Spleen (tissue), 11 donors: Measurements from ENCODE around the gene JSRP1. TPM values are rescaled to one million over a fixed set of nuclear protein-coding genes. Genes with fewer than 3 reads are reported as not detected.

Experiments
- DNase-seq: peaks from one replicate; pipeline ENCODE4 v3.0.0-alpha.2; 2020
- H3K27ac ChIP-seq, 8 donors: fragments of 200-600 bp; sonication (generic) in 7 of 8; 1 replicate in 4 of 8; 2 replicates in 4 of 8; pipeline versions ENCODE4 v1.5.0 to v1.8.0; 2016 to 2021; ENCODE audit warnings: inconsistent platforms in 4 of 8, mild to moderate bottlenecking in 4 of 8, moderate library complexity in 1 of 8
- H3K27me3 ChIP-seq, 7 donors: fragments of 200-600 bp; sonication (generic) in 6 of 7; replicated peaks in 1 of 7; 1 replicate in 4 of 7; 2 replicates in 3 of 7; pipeline versions ENCODE4 v1.5.0 to v1.8.0; 2016 to 2021; ENCODE audit warnings: inconsistent platforms in 3 of 7, mild to moderate bottlenecking in 1 of 7
- H3K36me3 ChIP-seq, 6 donors: fragments of 200-600 bp; sonication (generic) in 5 of 6; 1 replicate in 4 of 6; 2 replicates in 2 of 6; pipeline versions ENCODE4 v1.5.0 to v1.8.0; 2016 to 2021; ENCODE audit warnings: inconsistent platforms in 2 of 6
- H3K4me1 ChIP-seq, 6 donors: fragments of 200-600 bp; sonication (generic) in 5 of 6; 1 replicate in 3 of 6; 2 replicates in 3 of 6; pipeline versions ENCODE4 v1.5.0 to v1.8.0; 2016 to 2021; ENCODE audit warnings: inconsistent platforms in 3 of 6
- H3K4me3 ChIP-seq, 8 donors: fragments of 200-600 bp; sonication (generic) in 7 of 8; 1 replicate in 4 of 8; 2 replicates in 4 of 8; pipeline versions ENCODE4 v1.5.0 to v1.8.0; 2016 to 2021; ENCODE audit warnings: inconsistent platforms in 4 of 8, mild to moderate bottlenecking in 4 of 8, moderate library complexity in 2 of 8
- H3K9me3 ChIP-seq, 8 donors: fragments of 200-600 bp; sonication (generic) in 7 of 8; 1 replicate in 4 of 8; 2 replicates in 4 of 8; pipeline versions ENCODE4 v1.5.0 to v1.8.0; 2016 to 2021; ENCODE audit warnings: inconsistent platforms in 4 of 8
- CTCF ChIP-seq, 11 experiments: fragments of 200-600 bp in 7 of 11; fragments of 450-650 bp in 4 of 11; sonication (generic) in 4 of 11; IDR thresholded peaks in 8 of 11; conservative IDR thresholded peaks in 3 of 11; 1 replicate in 7 of 11; 2 replicates in 4 of 11; pipeline versions ENCODE4 v1.4.0 to v1.8.0; 2016 to 2021; ENCODE audit warnings: antibody characterized with exemption in 11 of 11, inconsistent platforms in 4 of 11, mild to moderate bottlenecking in 1 of 11
- POLR2A ChIP-seq, 3 donors: fragments of 450-650 bp; IDR thresholded peaks; one replicate each; pipeline ENCODE4 v1.5.1; 2017; ENCODE audit warnings: antibody characterized with exemption in 3 of 3, mild to moderate bottlenecking in 1 of 3
- POLR2AphosphoS5 ChIP-seq, 3 donors: sonication (generic); formaldehyde crosslinking; IDR thresholded peaks; one replicate each; pipeline ENCODE4 v1.5.1; 2017; ENCODE audit warnings: antibody characterized with exemption in 3 of 3
- WGBS, 5 donors: extraction: QIAGEN DNeasy Blood & Tissue Kit in 3 of 5; methylation state at CpG; one replicate each; pipeline versions ENCODE4 v1.1.5 to v1.1.7; 2013 to 2018; 5-methylcytosine and 5-hydroxymethylcytosine counted together
- intact Hi-C: fragments of 100-400 bp; cut with DNase I; formaldehyde crosslinking; loops from one replicate; pipeline ENCODE4 v1.15.0; 2023; ENCODE audit warnings: low total_unique reads
- polyA plus RNA-seq, 3 donors: library from polyadenylated mRNA; stranded (reverse); fragments of 200-250 nt; gene quantifications; one replicate each; pipeline ENCODE4 v1.2.1, GENCODE V29; 2013
- total RNA-seq, 7 donors: library from RNA; depleted of rRNA in 3 of 7; stranded (reverse); fragments of >200 nt in 3 of 7; fragmentation: NEBNext Ultra II Directional in 4 of 7; extraction: Animal tissue kit (Norgen Biotek cat#: 25700) in 4 of 7; gene quantifications; one replicate each; pipeline versions ENCODE4 v1.1.0 to v1.2.1, GENCODE V29; 2016 to 2021
- donor health status: healthy with polysubstance abuse.
- donor health status: DM: no; HTN: no; CAD: no; lungs with moderate emphysema.
- donor health status: DM: no; HTN: no; CAD: no.
- donor health status: Bipolar disorder and iron deficiency.
- donor health status: healthy.
- donor health status: DM: no; HTN: no; CAD: no.
- donor health status: DM: yes; HTN: yes; CAD: no.

Gene JSRP1
- total and polyA plus RNA-seq, 10 donors = 1.2 to 4.8 (median 3.1) TPM

GRCh38 chr19:2234996-2235380 lies 21.2 kb downstream of the JSRP1 start:
- Histone ChIP-seq H3K9me3 (no peaks in the 10 kb centered on the region), H3K27ac (peak overlapping the region in 6 of 8 donors; percentile 96 to 100 (median 99)), H3K4me1 (peaks cover 34 to 82% (median 56%) of the 10 kb centered on the region in 6 donors), H3K4me3 (peak overlapping the region; percentile 74 to 98 (median 94)), H3K27me3 (no peaks in the 10 kb centered on the region), H3K36me3 (peaks cover 0 to 45% (median 32%) of the 10 kb centered on the region in 6 donors)
- intact Hi-C loops = loop anchor here (5.0 to 10.0 kb wide), 2 partner anchors 70 to 157 kb away; partner anchors contain the start of gene DOT1L
- WGBS, 5 donors = 45 to 76% (median 59%) methylated on average over 6 of the region's 6 CpGs
- DNase-seq = no peak
- TF ChIP-seq POLR2AphosphoS5 (IDR thresholded peaks at IDR 0.05) (no peak), CTCF (IDR thresholded peaks at IDR 0.05 in 8 of 11, conservative IDR thresholded peaks at IDR 0.05 in 3 of 11) (no peak), POLR2A (IDR thresholded peaks at IDR 0.05) (no peak)

GRCh38 chr19:2233601-2234280 lies 22.5 kb downstream of the JSRP1 start:
- no peaks in the 10 kb centered on the region for H3K27me3 ChIP-seq
- H3K4me3 ChIP-seq = no peak overlapping the region
- 77 to 89% (median 86%) methylated on average over 9 to 25 of the region's 25 CpGs for WGBS, 5 donors
- TF ChIP-seq POLR2AphosphoS5 (IDR thresholded peaks at IDR 0.05) (peak in 2 of 3 donors; percentile 24 to 72), CTCF (IDR thresholded peaks at IDR 0.05 in 8 of 11, conservative IDR thresholded peaks at IDR 0.05 in 3 of 11) (no peak)
- peaks cover 23 to 70% (median 44%) of the 10 kb centered on the region in 6 donors for H3K4me1 ChIP-seq
- intact Hi-C loops = loop anchor here (10.0 kb wide), 1 partner anchor 69 kb away; the partner anchor contains the start of gene DOT1L
- peak overlapping the region in 2 of 8 donors; percentile 8 to 96 for H3K27ac ChIP-seq
- H3K9me3 ChIP-seq = no peaks in the 10 kb centered on the region
- peaks cover 0 to 58% (median 45%) of the 10 kb centered on the region in 6 donors for H3K36me3 ChIP-seq
- DNase-seq = no peak

- Histone ChIP-seq H3K4me3 (no peak overlapping the region), H3K27ac (peak overlapping the region in 2 of 8 donors; percentile 1 to 2), H3K9me3 (no peaks in the 10 kb centered on the region), H3K27me3 (no peaks in the 10 kb centered on the region), H3K36me3 (peaks cover 0 to 70% (median 55%) of the 10 kb centered on the region in 6 donors), H3K4me1 (peaks cover 11 to 66% (median 31%) of the 10 kb centered on the region in 6 donors)
- no peak for TF ChIP-seq CTCF (IDR thresholded peaks at IDR 0.05 in 8 of 11, conservative IDR thresholded peaks at IDR 0.05 in 3 of 11)
- no peak for TF ChIP-seq POLR2A (IDR thresholded peaks at IDR 0.05)
- TF ChIP-seq POLR2AphosphoS5 (IDR thresholded peaks at IDR 0.05) = peak in 1 of 3 donors; percentile 3
- 82 to 87% (median 85%) methylated on average over 24 to 30 of the region's 30 CpGs for WGBS, 5 donors
- DNase-seq = no peak
- intact Hi-C loops = loop anchor here (10.0 kb wide), 1 partner anchor 68 kb away; the partner anchor contains the start of gene DOT1L
Measured at GRCh38 chr19:2232286-2233151, 23.7 kb downstream of the JSRP1 start.
